ENCODE measurements around the gene RNF144A. TPM values are rescaled to one million over a fixed set of nuclear protein-coding genes. Genes with fewer than 3 reads are reported as not detected.

Gene RNF144A
- total RNA-seq, 1 experiment from 2014 or later = 10.6 TPM

- no peak overlapping the region for H2BK20ac ChIP-seq (ENCODE audit: low read depth, low read length, poor library complexity, severe bottlenecking)
- H3K27me3 Mint-ChIP-seq (ENCODE audit: low read depth) = peaks cover 2% of the 10 kb centered on the region
- H4K5ac ChIP-seq (ENCODE audit: insufficient read length, low read depth, low read length) = no peak overlapping the region
- no peaks in the 10 kb centered on the region for H3K9me3 ChIP-seq (ENCODE audit: control insufficient read depth, low read depth, low read length)
- no peak overlapping the region for H2AK5ac ChIP-seq (ENCODE audit: insufficient read length, low read length)
- no peaks in the 10 kb centered on the region for H3K79me2 ChIP-seq (ENCODE audit: insufficient read depth, low read length)
- 100% methylated on average over 2 of the region's 8 CpGs for WGBS (ENCODE audit: extremely low coverage, insufficient read length, low lambda C conversion rate)
- no peaks in the 10 kb centered on the region; a peak in 1 of 5 replicates for H3K9me3 Mint-ChIP-seq
- H2BK12ac ChIP-seq (ENCODE audit: insufficient read length, low read depth, low read length) = no peak overlapping the region
- H2BK15ac ChIP-seq (ENCODE audit: low read depth, low read length) = no peak overlapping the region
- H3K23ac ChIP-seq (ENCODE audit: insufficient read length, low read depth, low read length) = no peak overlapping the region
- H3K27me3 ChIP-seq (ENCODE audit: insufficient read depth, low read length) = no peaks in the 10 kb centered on the region
- no peak overlapping the region for H3K9ac ChIP-seq (ENCODE audit: extremely low read depth, insufficient read length, low read length)
- H4K8ac ChIP-seq (replicated peaks; ENCODE audit: insufficient read length, low read depth, low read length) = no peak overlapping the region
- no peak for DNase-seq
- no peak overlapping the region for H3K4me3 Mint-ChIP-seq
- peaks cover 3 to 8% of the 10 kb centered on the region in 2 experiments for H3K4me1 Mint-ChIP-seq
- H4K20me1 ChIP-seq (ENCODE audit: control insufficient read depth, insufficient read depth, insufficient read length) = no peaks in the 10 kb centered on the region
- H3K4me2 ChIP-seq (ENCODE audit: insufficient read depth, insufficient read length, low read length) = no peak overlapping the region
- H3K18ac ChIP-seq (ENCODE audit: insufficient read length, low read depth, low read length) = no peak overlapping the region
- no peaks in the 10 kb centered on the region for H3K36me3 Mint-ChIP-seq (ENCODE audit: insufficient read depth in 1 of 3, low read depth in 3 of 3)
- H4K91ac ChIP-seq (ENCODE audit: insufficient read length, low read depth, low read length) = no peak overlapping the region
- H2BK5ac ChIP-seq (ENCODE audit: insufficient read length, low read length) = no peak overlapping the region
- H3K56ac ChIP-seq (ENCODE audit: insufficient read length, low read depth, low read length) = no peak overlapping the region
- H3T11ph ChIP-seq (ENCODE audit: low read length) = no peak overlapping the region
- no peaks in the 10 kb centered on the region for H3K79me1 ChIP-seq (ENCODE audit: insufficient read depth, low read depth, low read length, poor library complexity, severe bottlenecking)
- no peak overlapping the region for H3K14ac ChIP-seq (ENCODE audit: insufficient read depth, low read length)
- no peaks in the 10 kb centered on the region for H3K4me1 ChIP-seq (ENCODE audit: insufficient read depth, low read length)
- no peak overlapping the region for H3K27ac ChIP-seq (ENCODE audit: insufficient read length, low read depth, low read length)
- no peak overlapping the region for H2BK120ac ChIP-seq (ENCODE audit: low read depth, low read length, poor library complexity, severe bottlenecking)
- no peaks in the 10 kb centered on the region for H3K23me2 ChIP-seq (ENCODE audit: insufficient read length, low read depth, low read length, poor library complexity, severe bottlenecking)
- H3K27ac Mint-ChIP-seq = no peak overlapping the region
- no peak overlapping the region for H3K4ac ChIP-seq (ENCODE audit: low read depth, low read length)
- TF ChIP-seq, protein P1, sequence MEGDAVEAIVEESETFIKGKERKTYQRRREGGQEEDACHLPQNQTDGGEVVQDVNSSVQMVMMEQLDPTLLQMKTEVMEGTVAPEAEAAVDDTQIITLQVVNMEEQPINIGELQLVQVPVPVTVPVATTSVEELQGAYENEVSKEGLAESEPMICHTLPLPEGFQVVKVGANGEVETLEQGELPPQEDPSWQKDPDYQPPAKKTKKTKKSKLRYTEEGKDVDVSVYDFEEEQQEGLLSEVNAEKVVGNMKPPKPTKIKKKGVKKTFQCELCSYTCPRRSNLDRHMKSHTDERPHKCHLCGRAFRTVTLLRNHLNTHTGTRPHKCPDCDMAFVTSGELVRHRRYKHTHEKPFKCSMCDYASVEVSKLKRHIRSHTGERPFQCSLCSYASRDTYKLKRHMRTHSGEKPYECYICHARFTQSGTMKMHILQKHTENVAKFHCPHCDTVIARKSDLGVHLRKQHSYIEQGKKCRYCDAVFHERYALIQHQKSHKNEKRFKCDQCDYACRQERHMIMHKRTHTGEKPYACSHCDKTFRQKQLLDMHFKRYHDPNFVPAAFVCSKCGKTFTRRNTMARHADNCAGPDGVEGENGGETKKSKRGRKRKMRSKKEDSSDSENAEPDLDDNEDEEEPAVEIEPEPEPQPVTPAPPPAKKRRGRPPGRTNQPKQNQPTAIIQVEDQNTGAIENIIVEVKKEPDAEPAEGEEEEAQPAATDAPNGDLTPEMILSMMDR (conservative IDR thresholded peaks at IDR 0.05) = no peak
- no peak overlapping the region for H2AFZ ChIP-seq (ENCODE audit: low read length)
These were observed 7.5 kb upstream of the RNF144A start for GRCh38 chr2:6909431-6910385.

Data from H9 (cell line).